KMS-11 (cell line): ENCODE measurements around the gene GLDC.

Experiments used
- H2AFZ ChIP-seq: fragments of 200-600 bp; sonication (generic); 2 replicates; pipeline ENCODE4 v1.6.1; 2016; ENCODE audit warnings: antibody characterized with exemption, mixed run types, low read depth
- H3K27ac ChIP-seq: fragments of 200-600 bp; sonication (generic); 2 replicates; pipeline ENCODE4 v1.6.1; 2016; ENCODE audit warnings: mild to moderate bottlenecking, mixed run types
- H3K27me3 ChIP-seq: fragments of 200-600 bp; sonication (generic); 2 replicates; pipeline ENCODE4 v1.6.1; 2017; ENCODE audit warnings: mild to moderate bottlenecking, low read depth, mixed run types, moderate library complexity; ENCODE audit not compliant: insufficient read depth
- H3K36me3 ChIP-seq: fragments of 200-600 bp; sonication (generic); 2 replicates; pipeline ENCODE4 v1.6.1; 2017; ENCODE audit warnings: mild to moderate bottlenecking, mixed run types; ENCODE audit not compliant: insufficient read depth
- H3K4me1 ChIP-seq: fragments of 200-600 bp; sonication (generic); 2 replicates; pipeline ENCODE4 v1.6.1; 2016; ENCODE audit warnings: mild to moderate bottlenecking, low read depth, mixed run types; ENCODE audit not compliant: poor library complexity, severe bottlenecking
- H3K4me2 ChIP-seq: fragments of 200-600 bp; sonication (generic); 2 replicates; pipeline ENCODE4 v1.7.0; 2016; ENCODE audit warnings: mild to moderate bottlenecking, mixed run types
- H3K4me3 ChIP-seq: fragments of 200-600 bp; sonication (generic); IDR thresholded peaks from 2 replicates; pipeline ENCODE4 v1.6.1; 2017; ENCODE audit warnings: low read depth, low read length, mixed read lengths; ENCODE audit not compliant: insufficient read depth
- H3K79me2 ChIP-seq: fragments of 200-600 bp; sonication (generic); 2 replicates; pipeline ENCODE4 v1.6.1; 2016; ENCODE audit warnings: low read depth, mixed run types; ENCODE audit not compliant: insufficient read depth
- H3K9ac ChIP-seq: fragments of 200-600 bp; sonication (generic); 2 replicates; pipeline ENCODE4 v1.6.1; 2016; ENCODE audit warnings: mild to moderate bottlenecking, mixed run types
- H4K20me1 ChIP-seq: fragments of 200-600 bp; sonication (generic); 2 replicates; pipeline ENCODE4 v1.6.1; 2016; ENCODE audit warnings: mild to moderate bottlenecking, mixed run types; ENCODE audit not compliant: insufficient read depth
- TF ChIP-seq, protein P1 (sequence below): fragments of 200-600 bp; sonication (generic); conservative IDR thresholded peaks from 2 replicates; pipeline ENCODE4 v1.6.1; 2017; ENCODE audit warnings: low read depth, mild to moderate bottlenecking, antibody characterized with exemption, low read length, moderate library complexity, mixed read lengths

GLDC gene

GRCh38 chr9:6664204-6664680, 18.7 kb upstream of the GLDC start:
- Histone ChIP-seq H3K4me2 (no peak overlapping the region), H3K27ac (no peak overlapping the region), H3K36me3 (no peaks in the 10 kb centered on the region), H4K20me1 (no peaks in the 10 kb centered on the region), H3K27me3 (no peaks in the 10 kb centered on the region), H3K4me1 (peaks cover 7% of the 10 kb centered on the region), H2AFZ (no peak overlapping the region), H3K79me2 (no peaks in the 10 kb centered on the region), H3K4me3 (no peak overlapping the region), H3K9ac (no peak overlapping the region)
- TF ChIP-seq, protein P1, sequence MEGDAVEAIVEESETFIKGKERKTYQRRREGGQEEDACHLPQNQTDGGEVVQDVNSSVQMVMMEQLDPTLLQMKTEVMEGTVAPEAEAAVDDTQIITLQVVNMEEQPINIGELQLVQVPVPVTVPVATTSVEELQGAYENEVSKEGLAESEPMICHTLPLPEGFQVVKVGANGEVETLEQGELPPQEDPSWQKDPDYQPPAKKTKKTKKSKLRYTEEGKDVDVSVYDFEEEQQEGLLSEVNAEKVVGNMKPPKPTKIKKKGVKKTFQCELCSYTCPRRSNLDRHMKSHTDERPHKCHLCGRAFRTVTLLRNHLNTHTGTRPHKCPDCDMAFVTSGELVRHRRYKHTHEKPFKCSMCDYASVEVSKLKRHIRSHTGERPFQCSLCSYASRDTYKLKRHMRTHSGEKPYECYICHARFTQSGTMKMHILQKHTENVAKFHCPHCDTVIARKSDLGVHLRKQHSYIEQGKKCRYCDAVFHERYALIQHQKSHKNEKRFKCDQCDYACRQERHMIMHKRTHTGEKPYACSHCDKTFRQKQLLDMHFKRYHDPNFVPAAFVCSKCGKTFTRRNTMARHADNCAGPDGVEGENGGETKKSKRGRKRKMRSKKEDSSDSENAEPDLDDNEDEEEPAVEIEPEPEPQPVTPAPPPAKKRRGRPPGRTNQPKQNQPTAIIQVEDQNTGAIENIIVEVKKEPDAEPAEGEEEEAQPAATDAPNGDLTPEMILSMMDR, result no peak

- Histone ChIP-seq H3K79me2 (no peaks in the 10 kb centered on the region), H3K4me3 (no peak overlapping the region), H3K27me3 (no peaks in the 10 kb centered on the region), H3K27ac (no peak overlapping the region), H3K4me1 (peaks cover 4% of the 10 kb centered on the region), H4K20me1 (no peaks in the 10 kb centered on the region), H3K9ac (no peak overlapping the region), H3K36me3 (no peaks in the 10 kb centered on the region), H2AFZ (no peak overlapping the region), H3K4me2 (no peak overlapping the region)
- TF ChIP-seq, protein P1, result no peak
Measured at GRCh38 chr9:6660512-6660911, 15.0 kb upstream of the GLDC start.

DNA sequence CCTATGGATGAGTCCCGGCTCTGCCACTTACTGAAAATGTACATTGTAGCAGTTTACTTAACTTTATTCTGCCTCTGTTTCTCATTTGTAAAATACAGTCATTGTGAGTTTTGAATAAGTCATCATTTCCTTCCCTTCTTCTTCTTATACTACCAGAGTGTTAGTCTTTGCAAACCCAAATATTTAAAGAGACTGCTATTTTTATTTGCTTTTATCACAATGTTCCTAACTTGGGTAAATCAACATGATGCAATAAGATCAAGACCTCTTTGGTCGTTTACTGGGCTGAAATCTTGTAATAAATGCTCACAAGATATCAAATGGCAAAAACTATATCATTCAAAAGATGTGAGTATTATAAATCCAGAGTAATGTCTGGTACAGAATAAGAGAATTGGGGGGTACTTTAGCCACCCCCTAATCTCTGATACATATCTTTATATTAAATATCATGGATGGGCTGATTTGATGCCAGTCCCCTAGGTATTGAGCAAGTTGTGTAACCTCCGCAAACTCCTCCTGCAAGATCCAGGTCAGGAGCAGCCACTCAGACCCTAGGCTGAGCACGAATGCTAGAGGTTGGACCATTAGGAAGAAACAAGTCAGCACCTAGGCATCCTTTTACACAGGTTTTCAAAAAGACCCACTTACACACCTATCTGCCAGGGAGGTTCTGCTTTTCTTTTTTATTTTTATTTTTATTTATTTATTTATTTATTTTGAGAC, 13.3 kb upstream of the GLDC start:
- Histone ChIP-seq H3K4me2 (no peak overlapping the region), H3K4me3 (no peak overlapping the region), H3K4me1 (peaks cover 16% of the 10 kb centered on the region), H3K27ac (no peak overlapping the region), H2AFZ (no peak overlapping the region), H3K79me2 (no peaks in the 10 kb centered on the region), H3K36me3 (no peaks in the 10 kb centered on the region), H3K27me3 (no peaks in the 10 kb centered on the region), H3K9ac (no peak overlapping the region), H4K20me1 (no peaks in the 10 kb centered on the region)
- TF ChIP-seq, protein P1, result no peak

GRCh38 chr9:6656614-6657300, 11.2 kb upstream of the GLDC start:
- no peak overlapping the region for H3K27ac ChIP-seq
- H3K36me3 ChIP-seq, result no peaks in the 10 kb centered on the region
- H3K4me3 ChIP-seq, result no peak overlapping the region
- H3K79me2 ChIP-seq, result no peaks in the 10 kb centered on the region
- TF ChIP-seq, protein P1, result no peak
- peaks cover 16% of the 10 kb centered on the region for H3K4me1 ChIP-seq
- H2AFZ ChIP-seq, result no peak overlapping the region
- no peak overlapping the region for H3K9ac ChIP-seq
- H3K4me2 ChIP-seq, result no peak overlapping the region
- no peaks in the 10 kb centered on the region for H3K27me3 ChIP-seq
- H4K20me1 ChIP-seq, result no peaks in the 10 kb centered on the region
